Sciatic nerve (tissue), 2 donors: ENCODE results near the gene NCEH1. TPM values are rescaled to one million over a fixed set of nuclear protein-coding genes. Genes with fewer than 3 reads are reported as not detected.
"Not testable (repeated sequence)": the region's sequence is repeated elsewhere in the genome, so short reads cannot be mapped to it uniquely, and the experiment has no call there.

Source experiments
- ATAC-seq: fragments of 200-7000 bp; cut with Tn5 transposase; one replicate; pipeline ENCODE4 v1.9.1; 2020; ENCODE audit warnings: mild to moderate bottlenecking, moderate library complexity
- DNase-seq: peaks from one replicate; pipeline ENCODE4 v3.0.0-alpha.2; 2020; ENCODE audit warnings: low spot score
- intact Hi-C: fragments of 100-400 bp; cut with DNase I; formaldehyde crosslinking; loops from one replicate; pipeline ENCODE4 v1.14.2; 2022
- total RNA-seq: library from RNA; stranded (reverse); fragmentation: NEBNext Ultra II Directional; extraction: Animal tissue kit (Norgen Biotek cat#: 25700); gene quantifications from one replicate; pipeline ENCODE4 v1.2.1, GENCODE V29; 2021
- donor health status: DM: no; HTN: no; CAD: no.
- donor health status: DM: no; HTN: no; CAD: no.

NCEH1 gene
- total RNA-seq, 1 donor from 2014 or later: 10.1 TPM

- intact Hi-C loops: no loop called here
- DNase-seq (no peak), ATAC-seq (no peak)
Measured at GRCh38 chr3:172601066-172601832, 109.6 kb downstream of the NCEH1 start.

GRCh38 chr3:172600644-172601065 is 110.2 kb downstream of the NCEH1 start:
- no peak for ATAC-seq

GRCh38 chr3:172598904-172599303 is 112.0 kb downstream of the NCEH1 start:
- DNase-seq: no peak
- intact Hi-C loops: no loop called here
- ATAC-seq: no peak

More at GRCh38 chr3:172600644-172601065, 110.2 kb downstream of the NCEH1 start:
- intact Hi-C loops: no loop called here
- DNase-seq: no peak

- ATAC-seq: no peak
- intact Hi-C loops: no loop called here
- no peak for DNase-seq
Measured at GRCh38 chr3:172596394-172596706, 114.5 kb downstream of the NCEH1 start.

GRCh38 chr3:172595664-172596393 is 115.0 kb downstream of the NCEH1 start:
- ATAC-seq (peak; percentile 87), DNase-seq (no peak)
- intact Hi-C loops: no loop called here

GRCh38 chr3:172594900-172595663 is 115.8 kb downstream of the NCEH1 start:
- intact Hi-C loops, DNase-seq: not testable (repeated sequence)
- ATAC-seq: peak; percentile 18

- intact Hi-C loops: loop anchor here (2.0 kb wide), 1 partner anchor 40 kb away; no protein-coding TSS in a partner anchor
- ATAC-seq (no peak), DNase-seq (no peak)
Measured at GRCh38 chr3:172592898-172593669, 117.8 kb downstream of the NCEH1 start.

GRCh38 chr3:172591876-172592771 is 118.7 kb downstream of the NCEH1 start:
- ATAC-seq (no peak), DNase-seq (no peak)
- intact Hi-C loops: loop anchor here (2.0 kb wide), 1 partner anchor 39 kb away; no protein-coding TSS in a partner anchor

- intact Hi-C loops: no loop called here
- no peak for DNase-seq
- no peak for ATAC-seq
Measured at GRCh38 chr3:172591125-172591605, 119.7 kb downstream of the NCEH1 start.

GRCh38 chr3:172586436-172586835 is 124.4 kb downstream of the NCEH1 start:
- DNase-seq: no peak
- peak; percentile 79 for ATAC-seq
- intact Hi-C loops: no loop called here

- intact Hi-C loops: no loop called here
- peak; percentile 23 for ATAC-seq
- DNase-seq: no peak
Measured at GRCh38 chr3:172585954-172586353, 124.9 kb downstream of the NCEH1 start.

- intact Hi-C loops: no loop called here
- DNase-seq (no peak), ATAC-seq (no peak)
Measured at GRCh38 chr3:172582712-172583111, 128.2 kb downstream of the NCEH1 start.

- ATAC-seq: no peak
- intact Hi-C loops: no loop called here
- DNase-seq: no peak
Measured at GRCh38 chr3:172581757-172582166, 129.1 kb downstream of the NCEH1 start.

GRCh38 chr3:172580680-172581401 is 130.0 kb downstream of the NCEH1 start:
- no peak for ATAC-seq
- intact Hi-C loops: no loop called here

More at GRCh38 chr3:172580680-172581401, 130.0 kb downstream of the NCEH1 start:
- no peak for DNase-seq
